GM12878 (cell line): ENCODE measurements around the gene FOXP4. TPM values are rescaled to one million over a fixed set of nuclear protein-coding genes. Genes with fewer than 3 reads are reported as not detected.

Source experiments
- ATAC-seq: fragments of 200-7000 bp; cut with Tn5 transposase; 3 replicates; pipeline ENCODE4 v1.9.1; 2020; ENCODE audit warnings: mild to moderate bottlenecking, moderate library complexity
- BruUV-seq: library from RNA; stranded (reverse); fragments of 400-500 nt; replicated peaks from 2 replicates; lab custom pipeline; 2021; lab: Mats Ljungman, UMichigan
- CTCF ChIA-PET: fragments of 300-600 bp; sonication (Branson Sonifier 250); formaldehyde crosslinking; extraction: SDS; loops from one replicate; lab custom pipeline; 2021; ENCODE audit warnings: inconsistent platforms; lab: Yijun Ruan, JAX
- POLR2A ChIA-PET: fragments of 350-600 bp; formaldehyde crosslinking; extraction: SDS; loops from one replicate; lab custom pipeline; 2021; ENCODE audit warnings: inconsistent platforms; lab: Charles Lee
- RAD21 ChIA-PET: fragments of 300-600 bp; sonication (Branson Sonifier 250); formaldehyde crosslinking; loops from one replicate; lab custom pipeline; 2023; ENCODE audit warnings: antibody characterized with exemption; ENCODE audit not compliant: unreplicated experiment; lab: Charles Lee
- SMC1A ChIA-PET: fragments of 300-600 bp; sonication (Branson Sonifier 250); formaldehyde crosslinking; loops from one replicate; lab custom pipeline; 2023; ENCODE audit not compliant: unreplicated experiment, uncharacterized antibody; lab: Charles Lee
- DNase-seq: peaks from one replicate; pipeline ENCODE4 v3.0.0-alpha.2; 2011; ENCODE audit warnings: low read depth, low spot score
- FAIRE-seq: peaks from 3 replicates; lab custom pipeline; 2011; peaks lifted over from hg19 to GRCh38; lab: Jason Lieb, UNC
- H2AFZ ChIP-seq: 2 replicates; pipeline ENCODE4 v1.6.0; 2011; ENCODE audit warnings: low read depth, low read length, control low read depth; ENCODE audit not compliant: control insufficient read depth
- H3K27ac ChIP-seq: 2 replicates; pipeline ENCODE4 v1.5.1; 2011; ENCODE audit warnings: control low read depth; ENCODE audit not compliant: control insufficient read depth, insufficient read depth
- H3K27me3 ChIP-seq, 2 experiments: replicated peaks in 1 of 2; 2 replicates each; pipeline versions ENCODE4 v1.6.0 to v1.6.1; 2011; ENCODE audit warnings: low read length in 1 of 2; ENCODE audit not compliant: control insufficient read depth in 2 of 2, insufficient read depth in 2 of 2
- H3K36me3 ChIP-seq, 2 experiments: 2 replicates each; pipeline ENCODE4 v1.5.1; 2011; ENCODE audit warnings: low read length in 1 of 2; ENCODE audit not compliant: control insufficient read depth in 2 of 2, insufficient read depth in 2 of 2
- H3K4me1 ChIP-seq: 2 replicates; pipeline ENCODE4 v1.6.1; 2011; ENCODE audit warnings: mild to moderate bottlenecking, low read length, moderate library complexity, mixed read lengths; ENCODE audit not compliant: control insufficient read depth, insufficient read depth
- H3K4me2 ChIP-seq: 2 replicates; pipeline ENCODE4 v1.6.0; 2011; ENCODE audit warnings: control low read depth; ENCODE audit not compliant: control insufficient read depth, insufficient read depth
- H3K4me3 ChIP-seq: fragments of 200-600 bp; sonication (generic); 2 replicates; pipeline ENCODE4 v1.5.1; 2016
- H3K79me2 ChIP-seq: 2 replicates; pipeline ENCODE4 v1.6.0; 2011; ENCODE audit warnings: low read length; ENCODE audit not compliant: control insufficient read depth, insufficient read depth
- H3K9ac ChIP-seq: 2 replicates; pipeline ENCODE4 v1.8.0; 2011; ENCODE audit warnings: low read length, control low read depth, mixed read lengths; ENCODE audit not compliant: control insufficient read depth, insufficient read depth
- H3K9me3 ChIP-seq: replicated peaks from 3 replicates; pipeline ENCODE4 v1.5.1; 2011; ENCODE audit warnings: mild to moderate bottlenecking, low read length; ENCODE audit not compliant: control insufficient read depth, insufficient read depth
- H4K20me1 ChIP-seq: 2 replicates; pipeline ENCODE4 v1.6.0; 2011; ENCODE audit not compliant: control insufficient read depth, insufficient read depth
- BRCA1 ChIP-seq: IDR thresholded peaks from 2 replicates; pipeline ENCODE4 v1.6.1; 2011; ENCODE audit warnings: low read depth, low read length, improper control_type of control experiment
- FOXK2 ChIP-seq: fragments of 450-650 bp; IDR thresholded peaks from 2 replicates; pipeline ENCODE4 v1.6.1; 2017; ENCODE audit warnings: mild to moderate bottlenecking, moderate library complexity
- NFXL1 ChIP-seq: fragments of 450-650 bp; IDR thresholded peaks from 2 replicates; pipeline ENCODE4 v1.6.1; 2017; ENCODE audit warnings: antibody characterized with exemption, mild to moderate bottlenecking, borderline replicate concordance
- RELA ChIP-seq: fragments of 450-650 bp; IDR thresholded peaks from 2 replicates; pipeline ENCODE4 v1.8.0; 2014; ENCODE audit warnings: borderline replicate concordance; ENCODE audit not compliant: partially characterized antibody
- STAT3 ChIP-seq: IDR thresholded peaks from 2 replicates; pipeline ENCODE4 v1.6.1; 2011; ENCODE audit warnings: low read depth, low read length, improper control_type of control experiment
- TAF1 ChIP-seq: IDR thresholded peaks from 2 replicates; pipeline ENCODE4 v1.6.1; 2011; ENCODE audit warnings: mild to moderate bottlenecking, low read depth, low read length, borderline replicate concordance
- TARDBP ChIP-seq: IDR thresholded peaks from 2 replicates; pipeline ENCODE4 v1.6.1; 2016; ENCODE audit warnings: borderline replicate concordance
- WGBS: methylation state at CpG from one replicate; pipeline ENCODE4 v1.1.6; 2016; ENCODE audit warnings: low lambda C conversion rate; ENCODE audit not compliant: insufficient replicate concordance, insufficient coverage; ENCODE audit errors: missing lambda C conversion rate; 5-methylcytosine and 5-hydroxymethylcytosine counted together
- in situ Hi-C: fragments of 300-500 bp; cut with MboI; formaldehyde crosslinking; loops from 9 replicates; pipeline ENCODE4 v1.14.3; 2018; ENCODE audit warnings: mixed read lengths
- intact Hi-C: fragments of 100-400 bp; cut with micrococcal nuclease; formaldehyde crosslinking; loops from one replicate; pipeline ENCODE4 v1.14.2; 2022; ENCODE audit not compliant: unreplicated experiment
- polyA plus RNA-seq, 11 experiments: library from polyadenylated mRNA; depleted of rRNA in 4 of 11; unstranded in 6 of 11; stranded (reverse) in 5 of 11; fragments of >200 nt; fragmentation: Nextera tagmentation in 4 of 11; fragmentation: Illumina TruSeq in 1 of 11; extraction: Ambion mirVana in 4 of 11; extraction: Trizol in 1 of 11; gene quantifications; 1 replicate in 1 of 11; 2 replicates in 10 of 11; pipeline versions ENCODE4 v1.2.1 to v1.2.3, GENCODE V29; 2011 to 2016; ENCODE audit warnings: inconsistent platforms in 2 of 11, missing spikeins in 2 of 11, low read depth in 1 of 11
- total RNA-seq, 4 experiments: library from RNA; depleted of rRNA in 3 of 4; stranded (reverse); fragments of >200 nt in 3 of 4; fragmentation: Illumina TruSeq in 1 of 4; extraction: Trizol in 1 of 4; gene quantifications; 2 replicates each; pipeline versions ENCODE4 v1.2.1 to v1.2.3, GENCODE V29; 2013 to 2021
- TF ChIP-seq, protein P1 (sequence below): IDR thresholded peaks from 2 replicates; pipeline ENCODE4 v1.6.1; 2012; ENCODE audit warnings: mild to moderate bottlenecking, low read depth, low read length
- TF ChIP-seq, protein P2 (sequence below): fragments of 450-650 bp; IDR thresholded peaks from 2 replicates; pipeline ENCODE4 v1.6.1; 2016; ENCODE audit warnings: mild to moderate bottlenecking, moderate library complexity, borderline replicate concordance

FOXP4 gene
- total and polyA plus RNA-seq, 10 of the 15 experiments (the other 5 are each of a cell fraction or from before 2014, with no cell fraction given), result 0.31 to 46.1 (median 2.3) TPM

DNA sequence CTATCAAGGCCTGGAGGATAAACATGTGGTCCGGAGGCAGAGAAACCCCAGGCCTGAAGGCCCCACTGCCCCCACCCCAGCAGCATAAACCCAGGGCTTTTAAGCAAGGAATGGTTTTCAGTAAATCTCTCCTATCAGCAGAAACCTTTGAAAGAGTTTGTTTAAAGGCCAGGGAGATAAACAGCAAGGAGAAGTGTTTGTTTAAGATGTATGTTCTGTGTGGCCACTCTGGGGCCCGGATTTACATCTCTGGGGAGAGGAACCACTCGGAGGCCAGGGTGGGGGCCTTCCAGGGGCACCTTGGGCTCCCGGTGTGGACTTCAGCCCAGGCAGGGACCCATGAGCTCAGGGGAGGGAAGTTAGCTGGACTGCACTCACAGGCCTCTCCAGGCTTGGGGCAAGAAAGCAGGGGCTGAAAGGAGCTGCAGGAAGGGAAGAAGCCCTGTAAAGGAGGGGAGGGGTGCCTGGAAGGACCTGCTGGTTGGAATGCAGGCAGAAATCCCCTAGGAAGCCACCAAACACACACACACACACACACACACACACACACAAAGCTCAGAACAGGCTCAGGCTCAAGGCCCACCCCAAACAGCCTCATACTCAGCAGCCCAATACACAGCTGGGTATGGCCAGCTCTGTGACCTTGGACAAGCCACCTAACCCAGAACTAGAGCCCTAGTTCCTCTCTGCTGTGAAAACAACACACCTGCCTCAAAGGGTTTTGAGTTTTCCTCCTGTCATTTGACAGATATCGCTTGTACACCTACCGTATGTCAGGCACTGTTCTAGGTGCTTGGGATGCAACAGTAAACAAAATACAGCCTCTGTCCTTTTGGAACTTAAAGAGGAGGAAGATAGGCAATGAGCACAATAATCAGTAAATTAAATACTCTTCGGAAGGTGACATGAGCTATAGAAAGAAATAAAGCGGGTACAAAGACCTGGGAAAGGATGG, 26.2 kb upstream of the FOXP4 start:
- no peak overlapping the region for H3K4me2 ChIP-seq
- no peak; the same call in 1 of the 3 replicates for ATAC-seq
- POLR2A ChIA-PET, result interaction anchor here (0.6 to 1.8 kb wide), 5 partner anchors 10 to 999 kb away, joined by 3 to 5 read pairs (median 3); no protein-coding TSS in a partner anchor
- no peaks in the 10 kb centered on the region for H3K9me3 ChIP-seq
- no TSS peak for BruUV-seq
- no peak for TF ChIP-seq TARDBP
- no peak for TF ChIP-seq RELA
- TF ChIP-seq, protein P1, sequence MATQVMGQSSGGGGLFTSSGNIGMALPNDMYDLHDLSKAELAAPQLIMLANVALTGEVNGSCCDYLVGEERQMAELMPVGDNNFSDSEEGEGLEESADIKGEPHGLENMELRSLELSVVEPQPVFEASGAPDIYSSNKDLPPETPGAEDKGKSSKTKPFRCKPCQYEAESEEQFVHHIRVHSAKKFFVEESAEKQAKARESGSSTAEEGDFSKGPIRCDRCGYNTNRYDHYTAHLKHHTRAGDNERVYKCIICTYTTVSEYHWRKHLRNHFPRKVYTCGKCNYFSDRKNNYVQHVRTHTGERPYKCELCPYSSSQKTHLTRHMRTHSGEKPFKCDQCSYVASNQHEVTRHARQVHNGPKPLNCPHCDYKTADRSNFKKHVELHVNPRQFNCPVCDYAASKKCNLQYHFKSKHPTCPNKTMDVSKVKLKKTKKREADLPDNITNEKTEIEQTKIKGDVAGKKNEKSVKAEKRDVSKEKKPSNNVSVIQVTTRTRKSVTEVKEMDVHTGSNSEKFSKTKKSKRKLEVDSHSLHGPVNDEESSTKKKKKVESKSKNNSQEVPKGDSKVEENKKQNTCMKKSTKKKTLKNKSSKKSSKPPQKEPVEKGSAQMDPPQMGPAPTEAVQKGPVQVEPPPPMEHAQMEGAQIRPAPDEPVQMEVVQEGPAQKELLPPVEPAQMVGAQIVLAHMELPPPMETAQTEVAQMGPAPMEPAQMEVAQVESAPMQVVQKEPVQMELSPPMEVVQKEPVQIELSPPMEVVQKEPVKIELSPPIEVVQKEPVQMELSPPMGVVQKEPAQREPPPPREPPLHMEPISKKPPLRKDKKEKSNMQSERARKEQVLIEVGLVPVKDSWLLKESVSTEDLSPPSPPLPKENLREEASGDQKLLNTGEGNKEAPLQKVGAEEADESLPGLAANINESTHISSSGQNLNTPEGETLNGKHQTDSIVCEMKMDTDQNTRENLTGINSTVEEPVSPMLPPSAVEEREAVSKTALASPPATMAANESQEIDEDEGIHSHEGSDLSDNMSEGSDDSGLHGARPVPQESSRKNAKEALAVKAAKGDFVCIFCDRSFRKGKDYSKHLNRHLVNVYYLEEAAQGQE, result no peak
- no peak for TF ChIP-seq FOXK2
- TF ChIP-seq STAT3, result no peak
- no peak for TF ChIP-seq TAF1
- no peak for TF ChIP-seq NFXL1
- TF ChIP-seq, protein P2, sequence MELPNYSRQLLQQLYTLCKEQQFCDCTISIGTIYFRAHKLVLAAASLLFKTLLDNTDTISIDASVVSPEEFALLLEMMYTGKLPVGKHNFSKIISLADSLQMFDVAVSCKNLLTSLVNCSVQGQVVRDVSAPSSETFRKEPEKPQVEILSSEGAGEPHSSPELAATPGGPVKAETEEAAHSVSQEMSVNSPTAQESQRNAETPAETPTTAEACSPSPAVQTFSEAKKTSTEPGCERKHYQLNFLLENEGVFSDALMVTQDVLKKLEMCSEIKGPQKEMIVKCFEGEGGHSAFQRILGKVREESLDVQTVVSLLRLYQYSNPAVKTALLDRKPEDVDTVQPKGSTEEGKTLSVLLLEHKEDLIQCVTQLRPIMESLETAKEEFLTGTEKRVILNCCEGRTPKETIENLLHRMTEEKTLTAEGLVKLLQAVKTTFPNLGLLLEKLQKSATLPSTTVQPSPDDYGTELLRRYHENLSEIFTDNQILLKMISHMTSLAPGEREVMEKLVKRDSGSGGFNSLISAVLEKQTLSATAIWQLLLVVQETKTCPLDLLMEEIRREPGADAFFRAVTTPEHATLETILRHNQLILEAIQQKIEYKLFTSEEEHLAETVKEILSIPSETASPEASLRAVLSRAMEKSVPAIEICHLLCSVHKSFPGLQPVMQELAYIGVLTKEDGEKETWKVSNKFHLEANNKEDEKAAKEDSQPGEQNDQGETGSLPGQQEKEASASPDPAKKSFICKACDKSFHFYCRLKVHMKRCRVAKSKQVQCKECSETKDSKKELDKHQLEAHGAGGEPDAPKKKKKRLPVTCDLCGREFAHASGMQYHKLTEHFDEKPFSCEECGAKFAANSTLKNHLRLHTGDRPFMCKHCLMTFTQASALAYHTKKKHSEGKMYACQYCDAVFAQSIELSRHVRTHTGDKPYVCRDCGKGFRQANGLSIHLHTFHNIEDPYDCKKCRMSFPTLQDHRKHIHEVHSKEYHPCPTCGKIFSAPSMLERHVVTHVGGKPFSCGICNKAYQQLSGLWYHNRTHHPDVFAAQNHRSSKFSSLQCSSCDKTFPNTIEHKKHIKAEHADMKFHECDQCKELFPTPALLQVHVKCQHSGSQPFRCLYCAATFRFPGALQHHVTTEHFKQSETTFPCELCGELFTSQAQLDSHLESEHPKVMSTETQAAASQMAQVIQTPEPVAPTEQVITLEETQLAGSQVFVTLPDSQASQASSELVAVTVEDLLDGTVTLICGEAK, result no peak
- TF ChIP-seq BRCA1, result no peak
- no peaks in the 10 kb centered on the region for H3K79me2 ChIP-seq
- H3K9ac ChIP-seq, result no peak overlapping the region
- in situ Hi-C loops, result no loop called here
- WGBS, result 81% methylated on average over 8 of the region's 8 CpGs
- H3K4me3 ChIP-seq, result no peak overlapping the region
- H3K27me3 ChIP-seq, result no peaks in the 10 kb centered on the region; a peak in 1 of 4 replicates
- H3K36me3 ChIP-seq, result no peaks in the 10 kb centered on the region
- no peak overlapping the region for H2AFZ ChIP-seq
- no peak overlapping the region for H3K27ac ChIP-seq
- H4K20me1 ChIP-seq, result no peaks in the 10 kb centered on the region
- no peak for FAIRE-seq
- RAD21 ChIA-PET, result interaction anchor here (1.0 to 1.6 kb wide), 2 partner anchors 56 to 148 kb away, joined by 3 to 5 read pairs; no protein-coding TSS in a partner anchor
- CTCF ChIA-PET, result interaction anchor here (1.0 to 1.3 kb wide), 2 partner anchors 11 to 12 kb away, joined by 3 read pairs; no protein-coding TSS in a partner anchor
- no peaks in the 10 kb centered on the region for H3K4me1 ChIP-seq
- SMC1A ChIA-PET, result interaction anchor here (1.1 to 2.7 kb wide), 6 partner anchors 9 to 48 kb away, joined by 3 to 8 read pairs (median 5); no protein-coding TSS in a partner anchor
- intact Hi-C loops, result no loop called here
- DNase-seq, result no peak
